Measurements from ENCODE around the gene TSPAN7.

The TSPAN7 gene

GRCh38 chrX:38649674-38650647 lies 88.6 kb downstream of the TSPAN7 start:
- no peak for DNase-seq

GRCh38 chrX:38651625-38652601 lies 90.6 kb downstream of the TSPAN7 start:
- no peak for DNase-seq

- no peak for DNase-seq
Measured at GRCh38 chrX:38652934-38653442, 91.6 kb downstream of the TSPAN7 start.

- peak; percentile 16 for DNase-seq
Measured at GRCh38 chrX:38654302-38654701, 93.0 kb downstream of the TSPAN7 start.

- no peak for DNase-seq
Measured at GRCh38 chrX:38656350-38656915, 95.1 kb downstream of the TSPAN7 start.

GRCh38 chrX:38657562-38657961 lies 96.2 kb downstream of the TSPAN7 start:
- no peak for DNase-seq

GRCh38 chrX:38660395-38661102 lies 99.2 kb downstream of the TSPAN7 start:
- DNase-seq: no peak

- no peak for DNase-seq
Measured at GRCh38 chrX:38661103-38661441, 99.7 kb downstream of the TSPAN7 start.

- no peak for DNase-seq
Measured at GRCh38 chrX:38661561-38661960, 100.2 kb downstream of the TSPAN7 start.

GRCh38 chrX:38662640-38663039 lies 101.3 kb downstream of the TSPAN7 start:
- DNase-seq: no peak

- peak; percentile 36 for DNase-seq
Measured at GRCh38 chrX:38664285-38664684, 102.9 kb downstream of the TSPAN7 start.

- no peak for DNase-seq
Measured at GRCh38 chrX:38666909-38667308, 105.6 kb downstream of the TSPAN7 start.

GRCh38 chrX:38668771-38669170 lies 107.4 kb downstream of the TSPAN7 start:
- DNase-seq: no peak

GRCh38 chrX:38669428-38669827 lies 108.1 kb downstream of the TSPAN7 start:
- no peak for DNase-seq

- DNase-seq: no peak
Measured at GRCh38 chrX:38672646-38673045, 111.3 kb downstream of the TSPAN7 start.

GRCh38 chrX:38675856-38676255 lies 114.5 kb downstream of the TSPAN7 start:
- no peak for DNase-seq

GRCh38 chrX:38678183-38678582 lies 116.8 kb downstream of the TSPAN7 start:
- DNase-seq: no peak

- no peak for DNase-seq
Measured at GRCh38 chrX:38678821-38679220, 117.5 kb downstream of the TSPAN7 start.

- no peak for DNase-seq
Measured at GRCh38 chrX:38679695-38680094, 118.4 kb downstream of the TSPAN7 start.

GRCh38 chrX:38682095-38682494 lies 120.8 kb downstream of the TSPAN7 start:
- no peak for DNase-seq

GRCh38 chrX:38692961-38693360 lies 131.6 kb downstream of the TSPAN7 start:
- DNase-seq: no peak

- peak; percentile 37 for DNase-seq
Measured at GRCh38 chrX:38694394-38694793, 133.1 kb downstream of the TSPAN7 start.

All from NCI-H2171 treated with DMSO at 0.1 percent for 48 hours (cell line).